HG02759 (cell line): ENCODE results near the gene PDSS1.
"Not testable (repeated sequence)": the region's sequence is repeated elsewhere in the genome, so short reads cannot be mapped to it uniquely, and the experiment has no call there.

ENCODE experiments used
- ATAC-seq: cut with Tn5 transposase; IDR thresholded peaks from one replicate; pipeline ENCODE4 v1.9.1; 2021; ENCODE audit warnings: mild to moderate bottlenecking, moderate library complexity; ENCODE audit not compliant: unreplicated experiment

PDSS1 gene

DNA sequence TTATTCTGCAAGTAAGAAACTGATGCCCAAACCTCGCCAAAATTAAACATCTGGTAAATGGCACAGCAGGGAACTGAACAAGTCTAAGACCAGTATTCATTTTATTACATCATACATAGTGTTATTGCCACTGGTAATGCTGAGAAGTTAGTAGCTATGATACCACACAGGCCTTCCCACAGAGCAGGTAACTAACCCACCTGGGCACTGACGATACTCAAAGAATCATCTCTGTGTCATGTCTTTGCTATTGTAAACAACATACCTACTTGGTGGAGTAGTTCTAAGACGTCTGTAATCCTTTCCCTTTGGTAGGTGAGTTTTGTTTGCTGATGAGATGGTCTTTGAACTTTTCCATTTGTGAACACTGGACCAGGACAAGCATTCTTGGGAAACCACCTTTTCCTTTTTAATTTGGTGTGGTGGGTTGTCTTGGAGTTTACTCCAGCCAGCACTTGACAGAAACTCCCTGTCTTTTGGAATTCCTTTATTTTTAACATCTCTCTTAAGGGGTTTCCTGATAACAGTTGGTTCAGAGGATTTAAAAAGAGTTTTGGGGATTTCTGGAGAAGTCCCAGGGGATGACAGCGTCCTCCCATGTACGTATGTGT, 40.9 kb downstream of the PDSS1 start:
- no peak for ATAC-seq

DNA sequence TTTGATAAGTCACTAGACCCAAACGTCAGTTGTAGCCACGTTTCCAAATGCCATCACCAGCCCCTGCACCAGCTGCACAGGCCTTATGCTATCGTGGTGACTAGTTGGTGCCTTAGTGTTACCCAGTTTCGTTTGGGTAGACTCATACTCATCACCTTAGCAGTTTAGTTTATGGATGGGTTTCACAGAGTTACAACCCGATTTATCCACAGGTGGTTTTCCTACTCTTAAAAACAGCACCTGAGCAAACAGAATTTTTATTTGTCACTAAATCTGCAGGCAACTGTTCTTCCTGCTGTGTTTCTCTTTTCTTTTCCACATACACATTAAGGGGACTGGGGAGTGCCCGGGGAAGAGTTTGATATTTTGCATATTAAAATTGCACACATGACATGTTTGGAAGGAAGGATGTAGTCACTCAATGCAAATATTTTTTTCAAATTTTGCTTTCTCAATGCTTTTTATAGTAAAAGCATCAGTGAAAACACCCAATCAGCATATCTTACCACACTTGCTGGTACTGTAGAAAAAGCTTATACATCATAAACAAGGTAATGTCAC, 41.6 kb downstream of the PDSS1 start:
- ATAC-seq: peak; percentile 37

DNA sequence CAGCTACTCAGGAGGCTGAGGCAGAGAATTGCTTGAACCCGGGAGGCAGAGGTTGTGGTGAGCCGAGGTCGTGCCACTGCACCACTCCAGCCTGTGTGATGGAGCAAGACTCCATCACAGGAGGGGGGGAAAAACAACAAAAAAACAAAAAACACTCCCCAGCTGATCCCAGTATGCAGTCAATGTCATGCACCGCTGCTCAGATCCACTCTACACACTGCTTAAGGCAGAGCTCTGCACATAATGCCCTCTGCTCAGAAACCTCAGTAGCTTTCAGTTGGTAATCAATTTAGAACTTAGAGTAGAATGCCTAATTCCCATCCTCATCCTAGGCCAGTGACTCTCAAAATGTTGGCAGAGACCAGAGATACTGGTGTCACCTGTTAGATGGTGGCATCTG, 43.9 kb downstream of the PDSS1 start:
- no peak for ATAC-seq

DNA sequence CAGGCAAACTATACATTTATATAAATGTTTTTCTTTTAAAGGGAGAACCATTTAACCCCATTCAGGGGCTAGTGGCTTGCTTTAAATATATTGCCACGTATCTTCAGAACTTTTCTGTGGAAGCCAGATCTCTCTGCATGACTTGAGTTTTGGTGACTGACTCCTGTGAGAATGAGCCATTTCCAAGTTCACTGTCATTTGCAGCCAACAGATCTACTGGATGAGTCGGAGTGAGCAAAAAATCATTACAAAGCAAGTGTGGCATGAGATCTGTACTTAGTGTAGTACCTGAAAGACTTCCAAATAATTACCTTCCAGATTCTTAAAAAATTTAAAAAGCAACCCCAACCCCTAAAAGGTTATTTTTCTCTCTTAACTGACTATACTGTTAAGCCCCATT, 45.6 kb downstream of the PDSS1 start:
- ATAC-seq: no peak

DNA sequence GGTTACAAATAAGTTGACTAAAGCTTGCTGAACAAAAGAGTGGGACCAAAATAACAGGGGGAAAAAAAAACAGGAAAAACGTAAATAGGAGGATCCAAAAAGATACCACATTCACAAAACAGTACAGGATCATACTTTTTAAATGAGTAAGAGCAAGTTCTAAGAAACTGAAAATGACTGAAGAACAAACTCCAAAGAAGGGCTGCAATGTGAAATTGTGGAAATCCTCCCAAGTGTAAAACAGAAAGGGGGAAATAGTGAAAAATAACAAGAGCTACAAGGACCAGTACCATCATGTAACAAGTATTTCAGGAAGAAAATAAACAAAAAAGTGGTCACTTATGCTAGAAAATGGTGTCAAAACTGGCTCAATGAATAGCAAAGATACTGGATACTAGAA, 46.3 kb downstream of the PDSS1 start:
- ATAC-seq: no peak

DNA sequence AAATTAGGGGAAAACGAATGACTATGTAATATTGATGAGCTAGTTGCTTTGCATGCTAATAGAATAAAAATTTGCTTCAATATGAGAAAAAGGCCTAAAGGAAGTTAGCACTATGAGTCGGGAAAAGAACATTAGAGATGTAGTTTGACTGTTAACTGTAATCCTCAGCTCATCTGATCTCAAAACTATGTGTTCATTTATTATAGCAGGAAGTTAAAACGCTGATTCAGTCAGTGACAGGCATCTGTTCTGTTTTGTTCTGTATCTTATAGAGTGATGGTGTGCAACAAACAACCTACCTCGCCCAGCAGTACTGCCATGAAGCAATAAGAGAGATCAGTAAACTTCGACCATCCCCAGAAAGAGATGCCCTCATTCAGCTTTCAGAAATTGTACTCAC, 48.6 kb downstream of the PDSS1 start:
- ATAC-seq: no peak

DNA sequence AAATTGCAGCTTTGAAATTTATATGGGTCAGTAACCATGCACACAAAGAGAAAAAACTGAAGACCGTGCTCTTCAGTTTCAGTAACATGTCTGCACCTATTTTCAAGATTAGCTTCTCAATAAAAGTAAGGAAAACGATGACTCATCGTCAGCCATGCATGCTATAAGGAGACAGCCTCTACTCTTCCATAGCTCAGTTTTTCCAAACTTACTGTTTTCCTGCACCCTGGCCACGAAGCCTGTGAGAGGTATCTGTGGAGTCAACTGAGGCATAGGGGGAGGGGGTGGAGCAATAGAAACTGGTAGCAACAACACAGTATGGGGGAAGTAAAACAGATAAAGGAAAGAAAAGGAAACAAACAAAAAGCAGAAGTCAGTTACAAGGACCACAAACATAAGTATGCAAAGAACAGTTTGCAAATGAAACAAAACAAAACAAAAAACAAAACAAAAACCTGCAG, 58.0 kb downstream of the PDSS1 start:
- ATAC-seq: peak; percentile 94

DNA sequence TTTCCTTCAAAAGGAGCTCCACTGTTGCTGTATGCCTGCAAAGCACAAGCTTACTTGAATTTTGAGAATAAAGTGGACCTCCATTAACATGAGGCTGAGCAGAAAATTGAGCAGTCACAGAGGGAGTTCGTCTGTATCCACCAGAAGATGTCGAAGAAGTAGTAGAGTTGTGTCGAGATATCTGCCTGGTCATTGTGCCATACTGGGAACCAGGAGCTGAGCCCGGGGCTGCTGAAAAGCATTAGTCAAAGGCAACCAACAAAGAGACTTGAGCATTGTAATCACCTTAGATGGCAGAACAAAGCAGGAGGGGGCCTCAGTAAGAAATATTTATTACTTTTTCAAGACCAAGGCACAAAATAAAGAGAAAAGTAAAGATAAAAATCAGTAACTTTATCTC, 61.5 kb downstream of the PDSS1 start:
- no peak for ATAC-seq

DNA sequence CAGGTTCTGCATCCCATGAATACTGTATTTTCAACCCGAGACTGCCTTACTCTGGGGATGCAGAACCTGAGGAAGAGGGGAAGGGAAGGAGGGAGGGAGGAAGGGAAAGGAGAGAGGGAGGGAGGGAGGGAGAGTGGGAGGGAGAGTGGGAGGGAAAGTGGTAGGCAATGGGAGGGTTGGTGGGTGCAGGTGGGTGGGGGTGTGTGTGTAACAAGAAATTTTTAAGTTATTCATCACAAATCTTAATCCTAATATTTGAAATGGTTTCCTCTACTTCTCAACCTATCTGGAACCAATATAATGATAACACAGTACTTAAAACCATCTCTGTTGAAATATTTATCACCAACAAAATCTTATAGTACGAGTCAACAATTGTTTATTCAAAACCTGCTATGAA, 68.0 kb downstream of the PDSS1 start:
- ATAC-seq: no peak

DNA sequence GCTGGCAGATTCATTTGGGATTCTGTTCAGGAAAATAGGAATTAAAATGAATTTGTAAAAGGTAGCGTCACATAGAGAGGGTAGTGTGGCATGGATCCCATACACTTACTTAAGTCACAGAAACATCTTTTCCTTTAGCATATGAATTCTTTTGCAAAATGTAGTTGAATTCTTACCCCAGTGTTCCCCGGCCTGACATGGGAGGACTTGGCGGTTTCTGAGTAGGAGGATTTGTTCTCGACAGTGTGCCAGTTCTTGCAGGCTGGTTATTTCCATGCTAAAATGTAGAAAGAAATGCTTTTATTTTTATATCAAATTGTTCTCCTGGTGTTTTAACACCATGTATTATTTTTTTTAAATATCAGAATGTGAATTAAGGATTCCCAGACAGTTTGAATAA, 72.6 kb downstream of the PDSS1 start:
- ATAC-seq: no peak

DNA sequence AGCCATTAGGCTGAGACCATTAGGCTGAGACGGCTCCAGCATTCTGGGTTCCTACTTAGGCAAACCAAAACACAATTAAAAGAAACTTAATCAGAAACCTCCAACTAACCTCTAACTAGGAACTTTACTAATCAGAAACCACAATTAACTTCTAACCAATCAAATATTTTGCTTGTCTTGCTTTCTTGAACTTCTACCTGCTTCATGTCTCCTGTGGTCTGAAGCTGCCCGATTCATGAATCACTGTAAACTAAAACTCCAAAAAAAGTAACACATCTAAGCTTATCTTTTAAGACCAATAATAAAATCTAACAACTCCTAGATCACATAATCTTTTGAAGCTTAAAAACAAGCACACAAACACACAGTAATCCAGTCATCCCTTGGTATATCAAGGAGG, 76.1 kb downstream of the PDSS1 start:
- no peak for ATAC-seq

DNA sequence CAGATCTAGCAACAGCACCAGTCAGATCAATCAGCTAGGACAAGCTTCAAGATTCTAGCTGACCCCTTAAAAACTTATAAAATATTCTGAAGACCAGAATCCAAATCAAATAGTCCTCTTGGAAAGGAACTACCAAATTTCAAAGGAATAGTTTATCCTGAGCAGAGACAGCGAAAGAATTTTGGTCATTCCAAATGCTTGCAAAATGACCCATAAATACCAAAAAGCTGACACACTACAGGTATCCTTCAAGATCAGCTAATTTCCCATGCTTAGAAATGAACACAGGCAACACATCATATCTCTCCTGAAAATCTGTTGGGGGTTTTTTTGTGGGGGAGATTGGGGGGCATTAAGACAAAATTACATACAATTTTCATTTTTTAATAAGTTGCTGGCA, 78.8 kb downstream of the PDSS1 start:
- no peak for ATAC-seq

DNA sequence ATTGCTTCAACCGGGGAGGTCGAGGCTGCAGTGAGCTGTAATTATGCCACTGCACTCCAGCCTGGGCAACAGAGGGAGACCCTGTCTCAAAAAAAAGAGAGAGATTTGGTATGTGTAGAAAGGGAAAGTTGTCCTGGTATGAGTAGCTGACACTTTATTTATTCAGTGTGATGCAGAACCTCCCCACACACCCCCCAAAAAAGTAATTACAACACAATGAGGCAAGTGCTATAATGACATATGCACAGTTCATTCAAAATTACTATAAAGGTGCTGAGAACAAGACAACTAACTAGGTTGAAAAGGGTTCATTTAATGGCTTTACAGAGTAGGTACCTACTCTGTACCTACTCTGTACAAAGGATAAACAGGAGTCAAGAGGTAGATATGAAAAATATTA, 80.2 kb downstream of the PDSS1 start:
- ATAC-seq: no peak

DNA sequence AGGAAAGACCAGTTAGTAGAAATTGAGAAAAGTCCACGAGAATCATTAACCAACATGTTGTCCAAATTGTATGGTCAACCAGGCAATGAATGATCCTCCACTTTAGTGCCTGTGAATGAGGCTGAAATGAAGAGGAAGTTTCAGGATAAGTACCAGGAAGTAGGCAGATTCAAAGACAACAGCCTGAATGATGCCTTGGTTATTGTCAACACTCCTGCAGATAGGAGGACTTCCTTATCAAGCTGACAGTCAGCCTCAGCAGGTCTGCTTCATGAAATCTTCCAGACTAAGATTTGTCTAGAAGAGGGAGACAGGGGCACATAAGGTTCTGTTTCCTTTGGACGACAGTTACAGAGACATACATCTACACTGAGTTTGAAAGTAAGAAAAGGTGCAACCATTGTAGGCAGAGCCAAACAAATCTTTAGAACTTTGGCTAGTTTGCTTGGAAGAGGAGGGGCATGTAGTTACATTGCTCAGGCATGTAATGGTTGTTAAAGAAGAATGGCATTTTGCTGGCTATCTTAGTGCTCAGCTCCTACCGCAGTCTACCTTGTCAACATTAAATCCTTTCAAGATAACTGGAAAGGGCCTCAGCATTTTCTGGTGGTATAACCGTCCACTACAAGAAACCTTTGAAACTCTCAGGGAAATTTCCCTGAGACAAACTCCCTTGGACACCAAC, 81.8 kb downstream of the PDSS1 start:
- no peak for ATAC-seq

DNA sequence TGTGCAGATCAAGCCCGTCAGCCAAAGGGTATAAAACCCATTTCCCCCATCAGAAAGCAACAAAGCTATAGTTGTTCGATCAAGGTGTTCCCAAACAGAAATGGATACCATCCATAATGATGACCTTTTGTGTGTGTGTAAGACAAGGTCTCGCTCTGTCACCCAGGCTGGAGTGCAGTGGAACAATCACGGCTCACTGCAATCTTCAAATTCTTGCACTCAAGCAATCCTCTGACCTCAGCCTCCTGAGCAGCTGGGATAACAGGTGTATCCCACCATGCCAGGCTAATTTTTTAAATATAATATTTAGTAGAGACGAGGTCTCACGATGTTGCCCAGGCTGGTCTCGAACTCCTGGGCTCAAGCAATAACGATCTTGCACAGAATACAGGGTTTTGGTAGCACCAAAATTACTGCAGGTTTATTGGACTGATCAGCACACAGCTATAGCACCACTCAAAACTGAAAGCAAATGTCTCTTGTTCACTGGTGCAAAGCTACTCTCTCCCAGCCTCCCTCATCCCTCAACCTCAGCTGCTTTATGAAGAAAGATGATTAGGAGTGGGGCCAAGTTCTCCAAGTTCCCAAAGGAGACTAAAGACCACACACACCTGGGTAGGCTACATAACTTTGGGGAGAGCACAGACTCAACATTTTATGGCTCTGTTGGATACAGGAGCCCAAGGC, 82.7 kb downstream of the PDSS1 start:
- peak; percentile 38 for ATAC-seq

DNA sequence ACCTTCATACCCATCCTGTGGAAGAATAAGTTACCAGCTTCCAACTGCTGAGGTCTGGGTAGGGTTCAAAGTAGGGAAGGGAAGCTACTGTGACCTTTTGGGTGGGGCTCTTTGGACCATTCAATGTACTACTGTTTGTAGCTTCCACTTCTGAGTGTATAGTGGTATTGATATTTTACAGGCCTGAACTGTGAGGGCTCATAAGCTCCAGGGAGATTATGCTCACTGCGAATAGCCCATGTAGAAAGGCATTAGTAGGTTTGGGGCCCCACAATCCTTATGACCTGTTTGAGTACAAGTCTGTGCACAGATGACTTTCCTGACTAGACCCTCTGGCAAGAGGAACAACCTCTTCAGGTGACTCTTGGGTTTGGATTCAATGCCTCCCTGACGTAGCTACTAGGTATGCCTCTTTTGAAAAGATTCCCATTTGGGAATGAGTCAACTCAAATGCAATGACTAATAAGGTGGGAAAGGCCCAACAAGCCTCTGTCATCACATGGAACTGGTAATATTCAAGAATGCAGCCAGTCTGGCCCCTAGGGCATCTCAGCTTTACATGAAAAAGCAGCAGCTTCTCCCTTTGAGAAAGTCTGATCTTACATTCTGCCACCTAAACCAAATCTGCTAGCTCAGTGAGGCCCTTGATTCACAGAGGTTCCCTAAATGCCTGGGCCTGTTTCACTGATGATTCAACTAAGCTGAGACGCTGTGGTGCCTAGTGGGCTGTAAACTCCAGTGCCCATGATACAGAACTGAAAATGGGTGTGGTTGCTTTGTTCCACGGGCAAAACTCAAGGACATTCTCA, 83.5 kb downstream of the PDSS1 start:
- ATAC-seq: peak; percentile 78

DNA sequence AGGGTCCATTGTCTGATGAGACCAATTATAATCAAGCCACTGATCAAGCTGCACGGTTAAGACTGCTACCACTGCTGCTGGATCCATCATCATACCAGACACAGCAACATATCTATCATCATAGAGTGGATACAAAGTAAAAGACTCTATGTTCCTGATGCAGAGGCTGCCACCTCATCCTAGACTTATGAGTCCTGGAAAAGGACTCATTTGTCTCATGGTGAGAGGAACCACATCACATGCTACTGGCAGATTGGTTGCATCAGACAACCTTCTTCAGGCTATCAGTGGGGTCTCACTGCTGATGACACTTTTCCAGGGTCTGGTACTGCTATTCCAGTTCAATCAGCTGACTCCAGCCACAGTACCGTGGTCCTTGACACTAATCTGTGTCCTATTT, 84.3 kb downstream of the PDSS1 start:
- peak; percentile 13 for ATAC-seq

DNA sequence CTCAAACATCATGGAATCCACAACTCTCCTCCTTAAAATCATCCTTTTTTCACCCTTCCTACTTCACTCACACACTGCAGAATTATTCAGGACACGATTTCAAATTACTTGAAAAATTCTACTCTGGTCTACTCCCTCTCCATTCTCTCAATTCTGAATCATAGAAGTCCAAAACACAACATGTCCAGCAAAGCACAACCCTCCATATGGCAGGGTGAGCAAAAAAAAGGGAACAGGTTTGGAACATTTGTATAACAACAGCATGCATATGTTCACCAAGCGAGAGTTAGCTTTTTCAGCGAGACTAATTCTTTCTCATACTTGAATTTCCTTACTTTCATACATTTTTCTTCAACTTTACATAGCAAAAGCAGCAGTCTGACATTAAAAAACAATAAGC, 89.9 kb downstream of the PDSS1 start:
- ATAC-seq: no peak

DNA sequence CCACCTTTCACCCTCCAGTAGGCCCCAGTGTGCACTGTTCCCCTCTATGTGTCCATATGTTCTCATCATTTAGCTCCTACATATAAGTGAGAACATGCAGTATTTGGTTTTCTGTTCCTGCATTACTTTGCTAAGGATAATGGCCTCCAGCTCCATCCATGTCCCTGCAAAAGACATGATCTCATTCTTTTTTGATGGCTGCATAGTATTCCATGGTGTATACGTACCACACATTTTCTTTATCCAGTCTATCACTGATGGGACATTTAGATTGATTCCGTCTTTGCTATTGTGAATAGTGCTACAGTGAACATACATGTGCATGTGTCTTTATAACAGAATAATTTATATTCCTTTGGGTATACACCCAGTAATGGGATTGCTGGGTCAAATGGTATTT, 92.3 kb downstream of the PDSS1 start:
- ATAC-seq: not testable (repeated sequence)

DNA sequence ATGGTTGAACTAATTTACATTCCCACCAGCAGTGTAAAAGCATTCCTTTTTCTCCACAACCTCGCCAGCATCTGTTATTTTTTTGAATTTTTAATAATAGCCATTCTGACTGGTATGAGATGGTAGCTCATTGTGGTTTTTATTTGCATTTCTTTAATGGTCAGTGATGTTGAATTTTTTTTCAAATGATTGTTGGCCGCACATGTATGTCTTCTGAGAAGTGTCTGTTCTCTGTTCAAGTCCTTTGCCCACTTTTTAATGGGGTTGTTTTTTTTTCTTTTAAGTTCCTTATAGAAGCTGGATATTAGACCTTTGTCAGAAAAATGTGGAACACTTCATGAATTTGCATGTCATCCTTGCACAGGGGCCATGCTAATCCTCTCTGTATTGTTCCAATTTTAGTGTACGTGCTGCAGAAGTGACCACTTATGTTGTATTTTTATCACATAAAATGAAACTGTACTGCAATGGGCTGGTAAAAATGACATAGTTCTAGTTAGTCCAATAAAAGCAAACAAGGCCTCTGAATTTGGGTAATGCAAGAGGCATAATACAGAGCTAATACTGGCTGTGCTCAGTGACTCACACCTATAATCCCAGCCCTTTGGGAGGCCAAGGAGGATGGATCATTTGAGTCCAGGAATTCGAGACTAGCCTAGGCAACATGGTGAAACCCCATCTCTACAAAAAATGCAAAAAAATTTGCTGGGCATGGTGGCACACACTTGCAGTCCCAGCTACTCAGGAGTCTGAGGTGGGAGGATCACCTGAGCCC, 92.9 kb downstream of the PDSS1 start:
- ATAC-seq: no peak
